Upper lobe of left lung (tissue), 4 donors: ENCODE measurements around the gene OR2AP1.
"Not testable (repeated sequence)": the region's sequence is repeated elsewhere in the genome, so short reads cannot be mapped to it uniquely, and the experiment has no call there.

ENCODE experiments used
- EP300 ChIP-seq, 4 donors: sonication (generic); formaldehyde crosslinking; IDR thresholded peaks; one replicate each; pipeline ENCODE4 v1.5.1; 2017; ENCODE audit warnings: antibody characterized with exemption in 4 of 4, control low read depth in 2 of 4
- POLR2A ChIP-seq, 4 donors: fragments of 450-650 bp; IDR thresholded peaks; one replicate each; pipeline ENCODE4 v1.5.1; 2016 to 2017; ENCODE audit warnings: antibody characterized with exemption in 4 of 4, mild to moderate bottlenecking in 2 of 4
- TF ChIP-seq, protein P1 (sequence below), 6 experiments: fragments of 450-650 bp in 4 of 6; fragments of 200-600 bp in 2 of 6; sonication (generic) in 2 of 6; IDR thresholded peaks; one replicate each; pipeline ENCODE4 v1.5.1; 2016 to 2019; ENCODE audit warnings: antibody characterized with exemption in 6 of 6

DNA sequence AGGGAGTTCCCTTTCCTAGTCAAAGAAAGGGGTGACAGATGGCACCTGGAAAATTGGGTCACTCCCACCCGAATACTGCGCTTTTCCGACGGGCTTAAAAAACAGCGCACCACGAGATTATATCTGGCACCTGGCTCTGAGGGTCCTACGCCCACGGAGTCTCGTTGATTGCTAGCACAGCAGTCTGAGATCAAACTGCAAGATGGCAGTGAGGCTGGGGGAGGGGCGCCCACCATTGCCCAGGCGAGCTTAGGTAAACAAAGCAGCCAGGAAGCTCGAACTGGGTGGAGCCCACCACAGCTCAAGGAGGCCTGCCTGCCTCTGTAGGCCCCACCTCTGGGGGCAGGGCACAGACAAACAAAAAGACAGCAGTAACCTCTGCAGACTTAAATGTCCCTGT, 17.9 kb downstream of the OR2AP1 start:
- TF ChIP-seq, protein P1, sequence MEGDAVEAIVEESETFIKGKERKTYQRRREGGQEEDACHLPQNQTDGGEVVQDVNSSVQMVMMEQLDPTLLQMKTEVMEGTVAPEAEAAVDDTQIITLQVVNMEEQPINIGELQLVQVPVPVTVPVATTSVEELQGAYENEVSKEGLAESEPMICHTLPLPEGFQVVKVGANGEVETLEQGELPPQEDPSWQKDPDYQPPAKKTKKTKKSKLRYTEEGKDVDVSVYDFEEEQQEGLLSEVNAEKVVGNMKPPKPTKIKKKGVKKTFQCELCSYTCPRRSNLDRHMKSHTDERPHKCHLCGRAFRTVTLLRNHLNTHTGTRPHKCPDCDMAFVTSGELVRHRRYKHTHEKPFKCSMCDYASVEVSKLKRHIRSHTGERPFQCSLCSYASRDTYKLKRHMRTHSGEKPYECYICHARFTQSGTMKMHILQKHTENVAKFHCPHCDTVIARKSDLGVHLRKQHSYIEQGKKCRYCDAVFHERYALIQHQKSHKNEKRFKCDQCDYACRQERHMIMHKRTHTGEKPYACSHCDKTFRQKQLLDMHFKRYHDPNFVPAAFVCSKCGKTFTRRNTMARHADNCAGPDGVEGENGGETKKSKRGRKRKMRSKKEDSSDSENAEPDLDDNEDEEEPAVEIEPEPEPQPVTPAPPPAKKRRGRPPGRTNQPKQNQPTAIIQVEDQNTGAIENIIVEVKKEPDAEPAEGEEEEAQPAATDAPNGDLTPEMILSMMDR (IDR thresholded peaks at IDR 0.05) = not testable (repeated sequence)
- TF ChIP-seq EP300, POLR2A (IDR thresholded peaks at IDR 0.05): not testable (repeated sequence)
